Kidney epithelial cell (primary cell): ENCODE measurements around the gene DUSP5. TPM values are rescaled to one million over a fixed set of nuclear protein-coding genes. Genes with fewer than 3 reads are reported as not detected.

Experiments used
- DNase-seq: peaks from one replicate; pipeline ENCODE4 v3.0.0-alpha.2; 2010; ENCODE audit warnings: low read depth
- H3K27me3 ChIP-seq: 2 replicates; pipeline ENCODE4 v1.6.0; 2011; ENCODE audit warnings: low read length; ENCODE audit not compliant: control insufficient read depth, insufficient read depth
- H3K36me3 ChIP-seq: 2 replicates; pipeline ENCODE4 v1.5.1; 2011; ENCODE audit warnings: low read length; ENCODE audit not compliant: control insufficient read depth, insufficient read depth
- H3K4me3 ChIP-seq: 2 replicates; pipeline ENCODE4 v1.5.1; 2011; ENCODE audit warnings: low read depth, mild to moderate bottlenecking, control low read depth, low read length
- CTCF ChIP-seq: IDR thresholded peaks from 2 replicates; pipeline ENCODE4 v1.5.1; 2011; ENCODE audit warnings: mild to moderate bottlenecking, moderate library complexity, low read length, control low read depth, inconsistent platforms; ENCODE audit not compliant: insufficient read depth, poor library complexity, severe bottlenecking
- total RNA-seq: library from RNA; depleted of rRNA; stranded (reverse); fragments of >200 nt; gene quantifications from 2 replicates; pipeline ENCODE4 v1.2.3, GENCODE V29; 2015

The DUSP5 gene
- total RNA-seq, 1 donor from 2014 or later = 88.4 TPM

GRCh38 chr10:110546499-110547110 is 48.9 kb downstream of the DUSP5 start:
- DNase-seq = no peak
- Histone ChIP-seq H3K36me3 (no peaks in the 10 kb centered on the region), H3K4me3 (no peak overlapping the region), H3K27me3 (no peaks in the 10 kb centered on the region)
- TF ChIP-seq CTCF = no peak

GRCh38 chr10:110547139-110547761 is 49.5 kb downstream of the DUSP5 start:
- DNase-seq = no peak
- H3K36me3 ChIP-seq = no peaks in the 10 kb centered on the region
- no peak overlapping the region for H3K4me3 ChIP-seq
- peak; percentile 77 for TF ChIP-seq CTCF
- H3K27me3 ChIP-seq = no peaks in the 10 kb centered on the region

GRCh38 chr10:110548002-110548401 is 50.3 kb downstream of the DUSP5 start:
- Histone ChIP-seq H3K36me3 (no peaks in the 10 kb centered on the region), H3K4me3 (no peak overlapping the region), H3K27me3 (no peaks in the 10 kb centered on the region)
- DNase-seq = no peak
- no peak for TF ChIP-seq CTCF

- Histone ChIP-seq H3K27me3 (no peaks in the 10 kb centered on the region), H3K36me3 (no peaks in the 10 kb centered on the region), H3K4me3 (no peak overlapping the region)
- TF ChIP-seq CTCF = no peak
- DNase-seq = no peak
Measured at GRCh38 chr10:110549211-110549610, 51.5 kb downstream of the DUSP5 start.

- no peak for TF ChIP-seq CTCF
- no peaks in the 10 kb centered on the region for H3K36me3 ChIP-seq
- no peak overlapping the region for H3K4me3 ChIP-seq
- no peak for DNase-seq
- H3K27me3 ChIP-seq = no peaks in the 10 kb centered on the region
Measured at GRCh38 chr10:110553905-110554304, 56.2 kb downstream of the DUSP5 start.

GRCh38 chr10:110556296-110556695 is 58.6 kb downstream of the DUSP5 start:
- H3K36me3 ChIP-seq = no peaks in the 10 kb centered on the region
- TF ChIP-seq CTCF = no peak
- no peaks in the 10 kb centered on the region for H3K27me3 ChIP-seq
- DNase-seq = no peak
- H3K4me3 ChIP-seq = no peak overlapping the region
